Germinal center (tissue), 1 donor: Measurements from ENCODE around the gene BUB3.
A peak's percentile ranks its signal among the peaks of the same experiment; 100 is the strongest.

ENCODE experiments used
- DNase-seq: peaks from one replicate; pipeline ENCODE4 v3.0.0; 2012; ENCODE audit warnings: mixed read lengths, low spot score

Gene BUB3, protein sequence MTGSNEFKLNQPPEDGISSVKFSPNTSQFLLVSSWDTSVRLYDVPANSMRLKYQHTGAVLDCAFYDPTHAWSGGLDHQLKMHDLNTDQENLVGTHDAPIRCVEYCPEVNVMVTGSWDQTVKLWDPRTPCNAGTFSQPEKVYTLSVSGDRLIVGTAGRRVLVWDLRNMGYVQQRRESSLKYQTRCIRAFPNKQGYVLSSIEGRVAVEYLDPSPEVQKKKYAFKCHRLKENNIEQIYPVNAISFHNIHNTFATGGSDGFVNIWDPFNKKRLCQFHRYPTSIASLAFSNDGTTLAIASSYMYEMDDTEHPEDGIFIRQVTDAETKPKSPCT

DNA sequence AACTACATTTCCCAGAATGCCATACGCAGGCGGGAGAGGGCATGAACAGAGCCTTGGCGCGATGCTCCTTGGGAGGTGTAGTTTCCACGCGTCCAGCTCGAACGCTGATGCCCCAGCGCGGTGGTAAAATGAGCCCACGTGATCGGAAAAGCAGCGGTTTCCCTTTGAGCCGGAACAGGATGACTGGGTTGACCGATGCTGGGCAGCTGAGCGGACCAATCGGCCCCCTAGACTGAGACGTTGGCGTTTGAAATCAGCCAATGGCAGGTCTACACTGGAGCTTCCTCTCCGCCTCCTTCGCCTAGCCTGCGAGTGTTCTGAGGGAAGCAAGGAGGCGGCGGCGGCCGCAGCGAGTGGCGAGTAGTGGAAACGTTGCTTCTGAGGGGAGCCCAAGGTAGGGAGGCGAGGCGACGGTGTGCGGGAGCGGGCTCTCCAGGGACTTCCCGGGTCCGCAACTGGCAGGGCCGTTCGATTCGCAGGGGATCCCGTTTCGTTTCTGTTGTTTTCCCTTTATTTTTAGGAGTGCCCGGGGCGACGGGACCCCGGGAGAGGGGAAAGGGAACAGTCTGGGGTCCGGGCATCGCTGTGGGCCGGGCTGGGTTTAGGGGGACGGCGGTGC lies at the start of gene BUB3:
Gene BUB3 (plus strand): TSS at position 311 of the 619 bp plus-strand sequence. CDS start 516 bp downstream, outside the sequence.
- DNase-seq, result peak; percentile 98

DNA sequence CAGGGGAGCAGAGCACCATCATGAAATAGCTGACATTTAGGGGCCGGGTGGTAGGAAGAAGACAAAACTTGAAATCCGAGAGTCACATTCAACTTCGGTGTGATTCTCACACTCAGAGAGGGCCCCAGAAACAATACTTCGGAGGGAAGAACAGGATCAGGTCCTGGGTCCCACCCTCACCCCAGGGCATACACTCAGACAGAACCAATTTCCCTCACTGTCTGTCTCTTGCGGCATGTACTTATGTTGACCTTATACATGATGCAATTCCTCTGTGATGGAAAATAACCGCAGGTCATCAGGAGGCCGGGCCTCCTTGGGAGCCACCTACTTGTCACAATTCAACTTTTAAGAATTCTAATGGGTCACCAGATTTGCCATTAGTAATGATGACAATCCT lies 44.7 kb upstream of the BUB3 start:
- no peak for DNase-seq

DNA sequence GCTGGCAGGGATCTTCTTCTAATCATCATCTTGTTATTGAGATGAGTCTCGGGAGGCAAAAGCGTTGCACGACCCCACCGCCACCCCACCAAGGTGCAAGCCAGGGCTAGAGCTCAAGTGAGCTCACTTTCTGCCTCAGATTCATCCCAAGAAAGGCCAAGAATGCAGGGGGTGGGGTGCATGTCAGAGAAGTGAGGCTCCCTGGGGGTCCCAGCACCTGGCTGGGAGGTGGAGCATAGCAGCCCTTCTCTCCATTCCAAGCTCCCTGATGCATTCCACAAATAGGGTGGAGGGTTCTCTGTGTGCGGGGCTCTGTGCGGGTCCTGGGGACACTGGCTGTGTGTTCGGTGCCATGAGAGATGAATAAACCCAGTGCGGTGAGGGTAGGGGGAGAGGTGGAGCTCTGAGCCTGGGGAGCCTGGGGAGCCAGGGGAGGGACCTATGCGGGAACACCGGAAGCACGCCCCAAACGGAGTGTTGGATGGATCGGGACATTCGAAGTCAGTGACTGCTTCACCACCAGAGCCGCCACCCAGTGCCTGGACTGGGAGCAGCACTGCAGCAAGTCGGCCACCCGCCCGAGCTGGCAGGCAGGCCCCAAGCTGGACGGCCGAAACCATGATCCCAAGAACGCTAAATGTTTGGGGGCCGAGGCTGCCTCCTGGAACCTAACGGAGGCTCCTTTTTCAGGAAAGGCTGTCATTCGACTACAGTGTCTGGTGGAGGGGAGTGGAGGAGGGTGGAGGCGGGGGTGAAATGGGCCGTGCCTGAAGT lies 36.4 kb upstream of the BUB3 start:
- DNase-seq, result no peak

DNA sequence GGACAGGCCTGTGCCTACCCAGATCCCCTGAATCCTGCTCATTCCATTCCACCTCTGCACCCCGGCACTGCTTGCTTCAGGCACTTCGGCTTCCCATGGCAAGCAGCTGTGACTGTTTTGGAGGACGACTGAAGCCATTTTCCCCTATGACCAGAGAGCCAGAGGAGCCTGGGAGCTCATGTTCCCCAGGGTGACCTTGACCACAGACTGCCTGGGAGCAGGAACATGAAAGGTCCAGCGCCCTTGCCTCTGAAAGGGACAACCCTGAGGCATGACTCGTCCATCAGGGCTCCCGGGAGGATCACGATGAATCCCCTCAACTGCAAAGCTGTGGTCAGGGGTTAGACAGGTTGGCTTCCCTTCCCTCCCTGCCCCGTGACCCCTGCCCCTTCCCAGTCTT lies 35.1 kb upstream of the BUB3 start:
- no peak for DNase-seq

DNA sequence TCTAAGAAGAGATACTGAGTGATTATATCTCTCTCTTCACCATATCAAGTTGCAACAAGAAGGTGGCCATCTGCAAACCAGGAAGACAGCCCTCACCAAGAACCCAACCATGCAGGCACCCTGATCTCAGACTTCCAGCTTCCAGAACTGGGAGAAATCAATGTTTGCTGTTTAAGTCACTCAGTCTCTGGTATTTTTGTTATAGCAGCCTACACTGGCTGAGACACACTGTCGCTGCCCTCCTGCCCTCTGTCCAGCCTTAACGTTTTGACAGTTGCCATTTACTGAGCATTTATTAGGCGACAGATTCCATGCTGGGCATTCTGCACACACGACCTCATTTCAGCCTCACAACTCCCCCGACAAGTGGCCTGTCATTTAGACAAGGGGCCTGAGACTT lies 28.0 kb upstream of the BUB3 start:
- no peak for DNase-seq

DNA sequence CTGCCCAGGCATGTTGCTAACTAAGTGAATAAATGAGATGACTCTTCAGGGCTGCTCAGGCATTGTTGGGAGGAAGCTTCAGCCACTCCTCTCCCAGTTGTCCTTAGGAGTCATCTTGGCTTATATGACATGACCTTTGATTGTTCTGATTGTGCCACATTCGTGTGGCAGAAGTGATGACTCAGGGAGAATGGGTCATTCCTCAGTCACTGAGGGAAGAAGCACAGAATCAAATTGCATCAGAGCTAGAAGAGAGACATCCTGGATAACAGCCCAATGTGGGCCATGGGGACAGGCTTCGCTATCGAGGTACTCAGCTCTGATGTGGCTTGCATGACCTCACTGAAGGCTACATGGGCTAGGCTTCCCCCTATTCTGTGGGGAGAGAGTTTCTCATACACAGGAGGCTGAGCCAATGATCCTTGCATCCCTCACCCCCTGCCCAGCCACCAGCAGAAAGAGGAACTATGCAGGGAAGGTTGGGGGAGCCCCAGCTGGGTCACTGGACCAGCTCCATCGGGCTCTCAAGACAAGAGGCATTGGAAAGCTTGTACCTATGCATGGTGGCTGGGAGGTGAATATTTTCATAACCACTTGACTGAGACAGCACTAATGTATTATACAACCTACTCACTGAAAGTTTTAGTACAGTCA lies 24.5 kb upstream of the BUB3 start:
- DNase-seq, result no peak

DNA sequence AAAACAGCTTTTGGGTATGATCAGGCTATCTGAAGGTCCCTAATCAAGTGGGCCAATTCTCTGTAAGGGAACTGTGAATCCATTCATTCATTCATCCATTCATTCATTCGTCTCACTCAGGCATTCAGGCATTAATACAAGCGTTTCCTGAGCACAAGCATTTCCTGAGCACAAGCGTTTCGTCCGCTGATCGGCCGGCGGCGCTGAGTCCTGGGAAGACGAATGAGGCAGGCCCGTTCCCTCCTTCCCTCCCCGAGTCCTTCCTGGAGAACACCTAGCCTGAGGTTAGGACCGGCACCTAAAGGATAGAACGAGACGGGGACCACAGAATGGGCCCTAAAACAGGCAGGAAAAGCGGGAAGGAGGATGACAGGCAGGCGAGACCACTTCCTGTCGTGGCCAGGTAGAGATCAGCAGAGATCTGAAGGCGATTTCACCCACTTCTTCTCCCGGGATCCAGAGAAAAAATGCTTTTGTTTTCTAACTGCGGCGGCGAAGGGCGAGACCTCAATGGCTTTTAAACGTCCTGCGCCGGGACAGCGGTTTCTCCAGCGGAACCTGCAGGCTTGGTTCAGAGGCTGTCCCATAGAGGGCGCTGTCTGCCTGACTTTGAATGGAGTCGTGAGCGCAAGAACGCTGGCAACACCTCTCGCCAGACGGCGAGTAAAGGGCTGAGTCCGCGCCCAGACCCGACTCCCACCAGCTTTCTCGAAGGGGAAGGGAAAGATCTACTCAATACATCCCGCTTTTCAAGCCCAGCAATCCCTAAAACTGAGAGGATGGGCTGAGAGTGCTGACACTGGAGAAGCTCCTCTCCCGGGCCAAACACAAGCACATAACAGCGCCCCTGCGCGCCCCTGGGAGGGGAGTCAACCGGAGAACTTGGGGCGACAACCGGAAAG lies 21.4 kb upstream of the BUB3 start:
- peak; percentile 84 for DNase-seq

DNA sequence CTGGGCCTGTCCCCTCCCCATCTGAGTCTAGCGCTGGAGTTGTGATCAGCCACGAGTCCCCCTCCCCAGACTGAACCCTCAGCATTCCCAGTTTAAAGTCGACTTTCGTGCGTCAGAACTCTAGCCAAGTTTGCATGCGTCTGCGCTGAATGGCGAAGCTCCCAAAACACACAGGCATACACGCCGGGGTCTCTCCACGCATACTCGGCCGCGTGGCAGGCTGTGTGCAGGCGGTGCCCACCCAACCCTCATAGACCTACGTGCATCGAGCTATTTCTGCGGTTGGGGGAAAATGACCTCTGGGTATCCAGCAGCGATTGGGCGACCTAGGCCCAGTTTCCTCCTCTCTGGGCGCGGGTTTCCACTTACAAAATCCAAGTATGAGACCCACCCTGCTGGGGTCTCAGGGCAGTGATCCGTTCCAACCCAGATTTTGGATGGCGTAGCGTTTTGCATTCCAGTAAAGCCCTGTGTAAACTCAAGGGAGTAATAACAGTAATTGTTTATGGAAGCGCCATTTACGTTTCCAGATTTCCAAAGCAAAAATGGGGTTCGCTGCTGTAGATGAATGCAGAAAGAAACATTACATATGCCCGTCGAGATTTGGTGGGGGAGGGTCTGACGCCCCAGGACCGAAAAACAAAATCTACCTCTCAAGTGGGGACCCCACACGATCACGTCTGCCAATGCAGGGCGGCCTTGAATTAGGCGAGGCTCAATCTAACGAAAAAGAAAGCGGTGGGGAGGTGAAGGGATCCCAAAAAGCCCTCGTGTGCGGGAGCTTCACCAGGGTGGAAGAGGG lies 20.5 kb upstream of the BUB3 start:
- no peak for DNase-seq

DNA sequence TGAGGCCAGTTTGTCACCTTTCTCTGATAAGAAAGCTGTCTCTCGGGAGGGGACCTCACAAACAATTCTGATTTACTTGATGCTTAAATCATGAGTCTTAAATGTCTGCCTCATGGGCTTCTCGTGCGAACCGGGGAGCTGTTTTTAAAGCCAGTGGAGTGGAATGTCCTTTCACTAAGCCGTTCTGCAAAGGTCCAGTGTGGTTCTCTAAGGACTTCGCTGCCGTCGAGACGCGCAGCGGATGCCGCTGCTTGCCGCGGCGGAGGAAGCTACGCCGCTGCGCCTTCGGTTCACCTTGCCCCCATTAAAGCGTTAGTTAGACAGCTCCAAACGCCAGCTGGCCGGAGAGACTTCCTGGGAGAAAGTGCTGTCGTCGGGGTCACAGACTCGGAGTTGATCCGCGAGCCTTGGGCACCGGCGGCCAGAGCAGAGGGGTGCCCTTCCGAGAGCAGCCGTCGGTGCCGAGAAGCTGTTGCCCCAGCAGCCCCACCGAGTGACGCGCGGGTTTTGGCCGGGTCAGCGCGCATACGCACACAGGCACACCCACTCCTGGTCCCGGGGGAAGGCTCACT lies 19.8 kb upstream of the BUB3 start:
- DNase-seq, result no peak

DNA sequence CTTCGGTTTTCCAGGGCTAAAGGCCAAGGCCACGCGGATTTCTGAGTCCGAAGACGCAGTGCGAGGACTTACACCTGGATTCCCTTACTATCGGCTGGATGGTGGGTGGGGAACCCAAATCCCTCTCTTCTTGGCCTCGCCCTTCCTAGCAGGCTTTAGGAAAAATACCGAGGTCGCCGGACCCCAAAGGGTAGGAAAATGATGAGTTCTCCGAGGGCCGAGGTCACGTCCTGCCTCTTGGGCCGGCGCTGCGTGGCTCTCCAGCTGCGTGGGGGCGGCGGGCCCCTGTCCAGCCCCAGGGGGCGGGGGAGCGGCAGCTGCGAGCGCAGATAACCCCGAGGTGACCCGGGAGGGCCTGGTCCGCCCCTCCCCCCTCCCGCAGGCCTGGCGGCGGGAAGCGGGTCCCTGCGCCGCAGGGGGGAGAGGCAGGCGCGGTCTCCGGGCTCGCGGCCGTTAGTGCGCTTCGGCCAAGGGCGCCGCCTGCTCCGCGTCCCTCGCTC lies 19.2 kb upstream of the BUB3 start:
- no peak for DNase-seq

DNA sequence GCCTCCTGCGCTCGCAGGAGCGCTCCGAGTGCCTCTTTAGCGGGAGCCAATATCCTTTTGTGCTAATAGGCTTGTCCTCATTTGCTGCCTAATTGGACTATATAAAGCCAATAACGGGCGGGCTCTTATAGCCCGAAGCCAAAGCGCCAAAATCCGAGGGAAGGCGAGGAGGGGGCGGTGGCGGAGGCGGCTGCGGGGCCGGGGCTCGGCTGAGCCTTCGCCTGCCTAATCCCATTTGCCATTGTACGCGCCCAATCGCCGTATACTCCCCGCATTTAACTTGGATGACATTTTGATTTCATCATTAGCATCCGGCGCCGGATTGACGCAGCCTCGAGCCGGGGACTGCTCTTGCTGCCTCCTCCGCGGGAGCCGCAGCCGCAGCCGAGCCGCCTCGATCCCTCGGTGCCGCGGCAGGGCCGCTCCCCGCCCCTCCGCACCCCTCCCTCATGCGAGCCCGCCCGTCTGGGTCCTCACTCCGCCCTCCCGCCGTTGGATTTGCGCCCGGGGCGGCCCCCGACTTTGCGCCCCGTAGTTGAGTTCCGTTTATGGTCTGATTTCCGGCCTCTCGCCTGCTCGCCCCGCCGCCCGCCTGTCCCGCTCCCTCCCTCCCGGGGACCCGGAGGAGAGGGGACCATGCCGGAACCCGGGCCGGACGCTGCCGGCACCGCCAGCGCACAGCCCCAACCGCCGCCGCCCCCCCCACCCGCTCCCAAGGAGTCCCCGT lies 18.6 kb upstream of the BUB3 start, which contains the start of gene HMX3:
Gene HMX3 (plus strand): TSS at position 556 of the 727 bp plus-strand sequence. CDS start 81 bp downstream, at position 637.
- no peak for DNase-seq

DNA sequence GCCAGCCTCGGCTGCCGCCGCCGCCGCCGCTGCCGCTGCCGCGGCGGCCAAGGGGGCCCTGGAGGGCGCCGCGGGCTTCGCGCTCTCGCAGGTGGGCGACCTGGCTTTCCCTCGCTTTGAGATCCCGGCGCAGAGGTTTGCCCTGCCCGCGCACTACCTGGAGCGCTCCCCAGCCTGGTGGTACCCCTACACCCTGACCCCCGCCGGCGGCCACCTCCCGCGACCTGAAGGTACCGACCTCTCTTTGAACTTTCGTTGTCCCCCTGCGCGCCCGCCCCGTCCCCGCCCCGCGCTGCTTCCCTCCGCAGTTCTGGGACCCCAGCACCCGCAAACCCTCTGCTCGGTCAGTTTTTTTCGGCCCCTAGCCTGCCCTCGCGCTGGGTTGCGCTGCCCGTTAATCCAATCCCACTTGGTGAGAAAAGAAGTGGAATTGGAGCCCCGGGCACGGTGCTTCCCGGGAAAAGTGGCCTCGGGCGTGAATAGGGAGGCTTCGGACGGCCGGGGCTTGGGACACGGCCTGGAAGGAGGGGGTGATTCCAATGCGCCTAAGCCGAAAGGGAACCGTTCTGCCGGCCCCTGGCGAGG lies 17.9 kb upstream of the BUB3 start:
- no peak for DNase-seq

DNA sequence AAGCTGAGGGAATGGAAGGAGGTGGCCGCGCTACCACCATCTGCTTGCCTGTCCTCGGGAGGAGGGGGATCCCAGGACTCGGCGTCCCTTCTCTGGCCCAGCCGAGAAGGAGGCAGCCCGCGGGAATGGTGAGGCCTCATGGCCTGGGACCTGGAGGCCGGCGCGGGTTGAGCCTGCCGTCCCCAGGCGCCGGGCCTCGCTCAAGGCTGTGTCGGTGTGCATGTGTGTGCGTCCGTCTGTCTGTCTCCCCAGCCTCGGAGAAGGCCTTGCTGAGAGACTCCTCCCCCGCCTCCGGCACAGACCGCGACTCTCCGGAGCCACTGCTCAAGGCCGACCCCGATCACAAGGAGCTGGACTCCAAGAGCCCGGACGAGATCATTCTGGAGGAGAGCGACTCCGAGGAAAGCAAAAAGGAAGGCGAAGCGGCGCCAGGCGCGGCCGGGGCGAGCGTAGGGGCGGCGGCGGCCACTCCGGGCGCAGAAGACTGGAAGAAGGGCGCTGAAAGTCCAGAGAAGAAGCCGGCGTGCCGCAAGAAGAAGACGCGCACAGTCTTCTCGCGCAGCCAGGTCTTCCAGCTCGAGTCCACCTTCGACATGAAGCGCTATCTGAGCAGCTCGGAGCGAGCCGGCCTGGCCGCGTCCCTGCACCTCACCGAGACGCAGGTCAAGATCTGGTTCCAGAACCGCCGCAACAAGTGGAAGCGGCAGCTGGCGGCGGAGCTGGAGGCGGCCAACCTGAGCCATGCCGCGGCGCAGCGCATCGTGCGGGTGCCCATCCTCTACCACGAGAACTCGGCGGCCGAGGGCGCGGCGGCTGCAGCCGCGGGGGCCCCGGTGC lies 17.2 kb upstream of the BUB3 start:
- no peak for DNase-seq

DNA sequence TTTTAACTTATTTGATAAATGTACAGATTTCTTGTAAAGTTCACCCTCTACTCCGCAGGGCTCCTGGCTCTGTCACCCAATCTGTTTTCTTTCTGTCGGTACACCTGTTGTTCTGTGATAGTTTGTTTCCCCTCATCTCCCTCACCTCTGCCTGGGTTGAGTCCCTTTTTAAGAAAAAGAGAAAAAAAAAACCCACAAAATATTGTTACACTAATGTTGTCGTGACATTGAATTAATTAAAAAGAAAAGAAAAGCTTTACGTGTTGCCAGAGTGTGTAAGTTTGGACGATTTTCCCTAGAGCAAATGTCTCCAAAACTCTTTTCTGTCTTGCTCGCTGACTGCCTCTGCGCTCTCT lies 15.1 kb upstream of the BUB3 start:
- DNase-seq, result no peak

DNA sequence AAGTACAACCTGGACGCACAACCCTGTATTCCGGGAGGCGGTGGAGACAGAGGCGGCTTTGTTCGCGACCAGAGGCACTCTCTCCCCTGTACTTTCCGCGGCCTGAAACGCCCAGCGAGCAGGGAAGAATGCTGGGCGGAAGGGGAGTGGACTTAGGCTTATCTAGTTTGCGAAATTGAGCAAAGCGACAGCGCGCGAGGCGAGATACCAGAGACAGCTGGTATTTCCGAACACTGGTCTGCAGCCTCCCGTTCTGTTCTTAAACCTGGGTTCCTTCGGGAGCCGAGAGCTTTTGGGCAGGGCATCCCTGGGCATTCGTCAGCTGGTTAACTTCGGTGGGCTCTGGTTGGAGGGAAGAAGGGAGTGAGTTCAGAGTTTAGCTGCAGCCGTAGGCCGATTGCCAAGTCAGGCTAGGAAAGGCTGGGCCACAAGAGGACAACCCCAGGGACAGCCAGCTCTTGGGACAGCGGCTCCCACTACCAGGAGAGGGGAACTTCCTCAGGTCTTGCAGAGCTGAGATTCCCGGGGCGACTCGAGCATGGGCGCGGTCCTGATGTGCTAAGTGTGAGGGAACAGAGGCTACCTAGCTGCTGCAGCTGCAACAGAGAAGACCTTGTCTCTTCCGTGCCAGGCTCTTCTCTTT lies 14.6 kb upstream of the BUB3 start:
- DNase-seq, result no peak

DNA sequence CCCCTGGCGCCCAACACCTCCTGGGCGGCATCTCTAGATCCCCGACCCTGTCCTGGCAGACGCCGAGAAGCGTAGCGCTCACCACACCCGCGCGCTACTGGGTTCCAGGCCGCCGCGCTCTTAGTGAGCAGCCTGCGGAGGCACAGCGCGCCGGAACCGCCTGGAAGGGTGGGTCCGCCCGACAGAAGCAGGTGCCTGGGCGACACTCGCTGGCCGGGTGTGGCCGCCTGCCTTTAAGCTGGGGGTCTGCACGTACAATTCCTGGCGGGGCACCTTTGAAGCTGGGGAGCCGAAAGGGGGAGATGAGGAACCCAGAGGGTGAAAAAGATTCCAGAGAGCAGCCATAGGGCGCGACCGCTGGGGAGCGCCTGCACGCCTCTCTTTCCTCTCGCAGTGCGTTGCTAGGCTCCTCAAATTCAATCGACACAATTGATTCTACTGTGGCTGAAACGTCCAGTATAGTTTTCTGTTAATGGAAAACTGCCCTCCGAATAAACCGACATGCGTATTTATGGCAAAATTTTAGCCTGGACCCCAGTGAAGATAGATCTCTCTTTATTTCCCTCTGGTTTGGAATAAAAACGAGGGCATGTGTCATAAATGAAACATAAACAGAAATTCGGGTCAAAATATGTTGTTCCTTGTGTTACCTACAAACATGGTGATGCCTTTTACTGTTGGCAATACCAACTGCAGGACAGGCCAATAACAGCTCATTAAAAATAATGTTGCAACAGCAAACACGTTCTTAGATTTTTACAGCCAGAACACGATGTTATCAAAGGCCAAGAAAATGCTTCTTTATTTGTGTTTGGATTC lies 13.8 kb upstream of the BUB3 start:
- DNase-seq, result no peak

DNA sequence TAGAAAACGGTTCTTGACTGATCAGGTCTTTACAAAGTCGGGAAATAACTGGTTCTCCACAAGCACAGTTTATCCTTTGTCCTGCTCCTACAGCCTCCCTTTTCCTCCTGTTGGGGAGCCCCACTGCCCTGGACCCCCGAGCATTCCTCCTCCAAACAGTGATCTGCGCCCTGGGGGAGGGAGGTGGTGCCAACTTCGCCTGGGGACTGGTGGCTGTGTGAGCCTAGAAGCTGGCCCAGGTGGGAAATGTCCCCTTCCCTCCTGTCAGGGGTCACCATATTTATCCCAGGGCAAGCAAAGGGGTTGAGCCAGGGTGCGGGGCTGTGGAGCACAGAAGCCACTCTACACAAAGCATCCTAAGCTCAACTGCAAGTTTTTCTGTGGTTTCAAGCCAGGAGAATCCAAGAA lies 13.2 kb upstream of the BUB3 start:
- no peak for DNase-seq
